SK-N-MC (cell line): ENCODE measurements around the gene ELP2.

Source experiments
- EZH2 ChIP-seq: fragments of 200-600 bp; sonication (generic); IDR thresholded peaks from one replicate; pipeline ENCODE4 v1.6.1; 2017; ENCODE audit warnings: antibody characterized with exemption
- POLR2AphosphoS5 ChIP-seq: IDR thresholded peaks from 2 replicates; pipeline ENCODE4 v1.6.1; 2012; ENCODE audit warnings: mild to moderate bottlenecking, low read depth, low read length, borderline replicate concordance

DNA sequence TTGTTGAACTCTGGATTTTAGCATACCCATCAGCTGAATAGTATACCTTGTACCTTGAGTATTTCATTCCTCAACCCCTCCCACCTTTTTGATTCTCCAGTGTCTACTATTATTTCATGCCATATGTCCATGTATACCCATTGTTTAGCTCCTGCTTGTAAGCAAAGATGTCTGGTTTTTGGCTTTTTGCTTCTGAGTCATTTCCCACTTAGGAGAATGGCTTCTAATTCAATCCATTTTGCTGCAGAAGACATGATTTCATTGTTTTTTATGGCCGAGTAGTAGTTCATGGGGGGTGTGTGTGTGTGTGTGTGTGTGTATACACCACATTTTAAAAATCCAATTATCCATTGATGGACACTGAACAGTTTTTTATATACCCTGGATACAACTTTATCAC, 33.3 kb downstream of the ELP2 start:
- TF ChIP-seq EZH2 (no peak), POLR2AphosphoS5 (no peak)
